ENCODE results near the gene LSM5.
"Not testable (repeated sequence)": the region's sequence is repeated elsewhere in the genome, so short reads cannot be mapped to it uniquely, and the experiment has no call there.

LSM5 gene

DNA sequence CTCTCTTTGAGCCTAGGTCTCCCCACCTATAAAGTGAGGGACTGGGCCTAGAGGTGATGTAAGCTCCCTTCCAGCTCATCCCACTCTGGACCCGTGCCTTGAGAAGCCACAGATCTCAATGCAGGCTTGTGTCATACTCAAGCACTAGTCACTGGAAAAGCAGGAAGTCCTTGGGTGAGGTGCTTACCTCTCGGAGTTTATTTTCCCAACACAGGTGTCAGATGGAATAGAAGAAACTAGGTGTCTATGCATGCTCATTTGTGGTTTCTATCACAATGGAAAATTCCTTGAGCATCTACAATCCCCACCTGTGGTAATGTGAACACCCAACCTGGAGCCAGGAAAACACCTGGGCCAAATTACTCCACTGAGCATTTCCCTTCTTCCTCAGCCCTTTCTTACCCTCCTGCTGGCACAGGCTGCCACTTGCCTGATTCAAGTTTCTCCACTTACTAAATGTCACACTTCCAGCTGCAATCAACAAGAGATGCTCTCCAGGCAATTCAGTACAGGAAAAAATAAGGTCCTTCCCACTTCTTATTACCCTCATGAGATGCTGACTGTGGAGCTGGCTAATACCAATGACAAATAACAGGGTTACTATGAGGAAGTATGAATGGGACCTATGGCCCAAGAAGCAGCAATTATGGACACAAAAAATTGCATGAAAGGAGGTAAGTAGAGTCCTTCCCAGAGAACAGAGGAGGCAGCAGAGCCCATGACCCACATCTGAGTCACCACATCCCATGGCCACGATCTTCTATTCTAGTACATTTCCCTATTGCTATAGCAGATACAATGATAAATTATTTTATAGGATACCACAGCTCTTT lies 13.1 kb downstream of the LSM5 start:
- H3K9me3 ChIP-seq (ENCODE audit: insufficient read depth, low read length) = no peaks in the 10 kb centered on the region
- TF ChIP-seq SUZ12 (IDR thresholded peaks at IDR 0.05; ENCODE audit: extremely low read depth, insufficient read depth, insufficient read length) (no peak), ZNF274 (IDR thresholded peaks at IDR 0.05; ENCODE audit: low read depth, low read length) (no peak), YY1 (IDR thresholded peaks at IDR 0.05; ENCODE audit: insufficient read depth, insufficient read length) (no peak)
- no peak overlapping the region for H3K4me3 ChIP-seq (ENCODE audit: insufficient read length, low read depth)
- H3K4me1 ChIP-seq (ENCODE audit: insufficient read depth, insufficient read length) = peaks cover 2% of the 10 kb centered on the region
- no peak for DNase-seq (ENCODE audit: low read depth, low spot score)
- no peaks in the 10 kb centered on the region for H3K27me3 ChIP-seq (ENCODE audit: insufficient read depth, insufficient read length)
- no peak overlapping the region for H3K9ac ChIP-seq (ENCODE audit: insufficient read length, low read depth)
- no peaks in the 10 kb centered on the region for H3K36me3 ChIP-seq (ENCODE audit: insufficient read depth, insufficient read length, low read length)

DNA sequence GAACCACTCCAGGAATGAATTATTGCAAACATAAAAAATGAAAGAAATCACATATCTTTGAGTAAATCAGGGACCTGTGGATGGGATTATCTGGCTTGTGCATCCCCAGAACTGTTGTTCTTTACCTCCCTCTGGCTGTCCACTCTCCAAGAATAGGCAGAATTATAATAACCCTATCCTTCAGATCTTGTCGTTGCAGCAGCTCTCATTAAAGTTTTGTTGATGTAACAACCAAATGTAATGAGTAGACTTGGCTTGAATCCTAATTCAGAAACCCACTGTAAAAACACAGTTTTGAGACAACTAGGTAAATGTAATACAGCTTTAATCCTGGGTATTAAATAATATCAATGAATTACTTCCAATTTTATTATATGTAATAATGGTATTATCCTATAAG lies 16.2 kb downstream of the LSM5 start:
- no peak overlapping the region for H3K9ac ChIP-seq (ENCODE audit: insufficient read length, low read depth)
- H3K27me3 ChIP-seq (ENCODE audit: insufficient read depth, insufficient read length) = no peaks in the 10 kb centered on the region
- 0 out of 2 replicates have a peak, but pooled peaks cover 7% of the 10 kb centered on the region for H3K9me3 ChIP-seq (ENCODE audit: insufficient read depth, low read length)
- H3K4me1 ChIP-seq (ENCODE audit: insufficient read depth, insufficient read length) = peaks cover 2% of the 10 kb centered on the region
- no peak for TF ChIP-seq ZNF274 (IDR thresholded peaks at IDR 0.05; ENCODE audit: low read depth, low read length)
- TF ChIP-seq SUZ12 (IDR thresholded peaks at IDR 0.05; ENCODE audit: extremely low read depth, insufficient read depth, insufficient read length) = no peak
- no peak for TF ChIP-seq YY1 (IDR thresholded peaks at IDR 0.05; ENCODE audit: insufficient read depth, insufficient read length)
- no peak for DNase-seq (ENCODE audit: low read depth, low spot score)
- H3K4me3 ChIP-seq (ENCODE audit: insufficient read length, low read depth) = no peak overlapping the region
- H3K36me3 ChIP-seq (ENCODE audit: insufficient read depth, insufficient read length, low read length) = no peaks in the 10 kb centered on the region

DNA sequence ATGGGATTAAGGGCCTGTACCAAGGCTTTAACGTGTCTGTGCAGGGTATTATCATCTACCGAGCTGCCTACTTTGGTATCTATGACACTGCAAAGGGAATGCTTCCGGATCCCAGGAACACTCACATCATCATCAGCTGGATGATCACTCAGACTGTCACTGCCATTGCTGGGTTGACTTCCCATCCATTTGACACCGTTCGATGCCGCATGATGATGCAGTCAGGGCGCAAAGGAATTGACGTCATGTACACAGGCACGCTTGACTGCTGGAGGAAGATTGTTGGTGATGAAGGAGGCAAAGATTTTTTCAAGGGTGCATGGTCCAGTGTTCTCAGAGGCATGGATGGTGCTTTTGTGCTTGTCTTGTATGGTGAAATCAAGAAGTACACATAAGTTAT lies 18.2 kb downstream of the LSM5 start:
- TF ChIP-seq ZNF274 (IDR thresholded peaks at IDR 0.05; ENCODE audit: low read depth, low read length) = no peak
- no peak for DNase-seq (ENCODE audit: low read depth, low spot score)

DNA sequence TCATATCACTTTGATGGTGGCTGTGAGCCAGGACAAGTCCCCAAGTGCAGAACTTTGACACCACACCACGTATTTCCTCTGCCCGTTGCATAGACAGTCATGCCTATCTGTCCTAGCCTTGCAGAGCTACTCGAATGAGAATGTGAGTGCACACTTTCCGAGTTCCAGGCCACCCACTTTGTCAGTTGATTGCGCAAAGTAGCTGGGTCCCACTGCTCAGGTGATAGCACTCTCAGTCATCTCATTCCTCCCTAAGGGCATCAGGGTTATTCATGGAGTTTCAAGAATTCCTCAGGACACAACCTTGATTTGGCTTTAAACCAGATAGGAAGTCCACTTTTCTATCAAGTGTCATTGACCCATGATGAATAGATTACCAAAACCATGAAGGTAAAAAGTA lies 19.3 kb downstream of the LSM5 start:
- no peak overlapping the region for H3K4me3 ChIP-seq (ENCODE audit: insufficient read length, low read depth)
- H3K9me3 ChIP-seq (ENCODE audit: insufficient read depth, low read length) = 0 out of 2 replicates have a peak, but pooled peaks cover 7% of the 10 kb centered on the region
- no peak overlapping the region for H3K9ac ChIP-seq (ENCODE audit: insufficient read length, low read depth)
- TF ChIP-seq ZNF274 (IDR thresholded peaks at IDR 0.05; ENCODE audit: low read depth, low read length) = no peak
- no peak for TF ChIP-seq SUZ12 (IDR thresholded peaks at IDR 0.05; ENCODE audit: extremely low read depth, insufficient read depth, insufficient read length)
- no peak for TF ChIP-seq YY1 (IDR thresholded peaks at IDR 0.05; ENCODE audit: insufficient read depth, insufficient read length)
- no peaks in the 10 kb centered on the region for H3K27me3 ChIP-seq (ENCODE audit: insufficient read depth, insufficient read length)
- no peak for DNase-seq (ENCODE audit: low read depth, low spot score)
- no peaks in the 10 kb centered on the region for H3K36me3 ChIP-seq (ENCODE audit: insufficient read depth, insufficient read length, low read length)
- no peaks in the 10 kb centered on the region for H3K4me1 ChIP-seq (ENCODE audit: insufficient read depth, insufficient read length)

More for the DNA sequence above, 18.2 kb downstream of the LSM5 start:
- Histone ChIP-seq H3K4me3 (ENCODE audit: insufficient read length, low read depth) (no peak overlapping the region), H3K9me3 (ENCODE audit: insufficient read depth, low read length) (0 out of 2 replicates have a peak, but pooled peaks cover 7% of the 10 kb centered on the region), H3K9ac (ENCODE audit: insufficient read length, low read depth) (no peak overlapping the region), H3K36me3 (ENCODE audit: insufficient read depth, insufficient read length, low read length) (no peaks in the 10 kb centered on the region), H3K27me3 (ENCODE audit: insufficient read depth, insufficient read length) (no peaks in the 10 kb centered on the region), H3K4me1 (ENCODE audit: insufficient read depth, insufficient read length) (no peaks in the 10 kb centered on the region)

DNA sequence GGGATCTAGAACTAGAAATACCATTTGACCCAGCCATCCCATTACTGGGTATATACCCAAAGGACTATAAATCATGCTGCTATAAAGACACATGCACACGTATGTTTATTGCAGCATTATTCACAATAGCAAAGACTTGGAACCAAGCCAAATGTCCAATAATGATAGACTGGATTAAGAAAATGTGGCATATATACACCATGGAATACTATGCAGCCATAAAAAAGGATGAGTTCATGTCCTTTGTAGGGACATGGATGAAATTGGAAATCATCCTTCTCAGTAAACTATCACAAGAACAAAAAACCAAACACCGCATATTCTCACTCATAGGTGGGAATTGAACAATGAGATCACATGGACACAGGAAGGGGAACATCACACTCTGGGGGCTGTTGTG lies 20.2 kb downstream of the LSM5 start:
- not testable (repeated sequence) for H3K4me3 ChIP-seq (ENCODE audit: insufficient read length, low read depth); H3K36me3 ChIP-seq (ENCODE audit: insufficient read depth, insufficient read length, low read length); DNase-seq (ENCODE audit: low read depth, low spot score); H3K27me3 ChIP-seq (ENCODE audit: insufficient read depth, insufficient read length); H3K4me1 ChIP-seq (ENCODE audit: insufficient read depth, insufficient read length); H3K9ac ChIP-seq (ENCODE audit: insufficient read length, low read depth); H3K9me3 ChIP-seq (ENCODE audit: insufficient read depth, low read length)

DNA sequence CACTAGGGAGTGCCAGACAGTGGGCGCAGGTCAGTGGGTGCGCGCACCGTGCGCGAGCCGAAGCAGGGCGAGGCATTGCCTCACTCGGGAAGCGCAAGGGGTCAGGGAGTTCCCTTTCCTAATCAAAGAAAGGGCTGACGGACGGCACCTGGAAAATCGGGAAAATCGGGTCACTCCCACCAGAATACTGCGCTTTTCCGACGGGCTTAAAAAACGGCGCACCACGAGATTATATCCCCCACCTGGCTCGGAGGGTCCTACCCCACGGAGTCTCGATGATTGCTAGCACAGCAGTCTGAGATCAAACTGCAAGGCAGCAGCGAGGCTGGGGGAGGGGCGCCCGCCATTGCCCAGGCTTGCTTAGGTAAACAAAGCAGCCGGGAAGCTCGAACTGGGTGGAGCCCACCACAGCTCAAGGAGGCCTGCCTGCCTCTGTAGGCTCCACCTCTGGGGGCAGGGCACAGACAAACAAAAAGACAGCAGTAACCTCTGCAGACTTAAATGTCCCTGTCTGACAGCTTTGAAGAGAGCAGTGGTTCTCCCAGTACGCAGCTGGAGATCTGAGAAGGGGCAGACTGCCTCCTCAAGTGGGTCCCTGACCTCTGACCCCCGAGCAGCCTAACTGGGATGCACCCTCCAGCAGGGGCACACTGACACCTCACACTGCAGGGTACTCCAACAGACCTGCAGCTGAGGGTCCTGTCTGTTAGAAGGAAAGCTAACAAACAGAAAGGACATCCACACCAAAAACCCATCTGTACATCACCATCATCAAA lies 25.4 kb downstream of the LSM5 start:
- DNase-seq (ENCODE audit: low read depth, low spot score); H3K36me3 ChIP-seq (ENCODE audit: insufficient read depth, insufficient read length, low read length); H3K9me3 ChIP-seq (ENCODE audit: insufficient read depth, low read length); H3K27me3 ChIP-seq (ENCODE audit: insufficient read depth, insufficient read length); H3K4me1 ChIP-seq (ENCODE audit: insufficient read depth, insufficient read length); H3K9ac ChIP-seq (ENCODE audit: insufficient read length, low read depth): not testable (repeated sequence)
- H3K4me3 ChIP-seq (ENCODE audit: insufficient read length, low read depth) = peak overlapping the region; percentile 36

DNA sequence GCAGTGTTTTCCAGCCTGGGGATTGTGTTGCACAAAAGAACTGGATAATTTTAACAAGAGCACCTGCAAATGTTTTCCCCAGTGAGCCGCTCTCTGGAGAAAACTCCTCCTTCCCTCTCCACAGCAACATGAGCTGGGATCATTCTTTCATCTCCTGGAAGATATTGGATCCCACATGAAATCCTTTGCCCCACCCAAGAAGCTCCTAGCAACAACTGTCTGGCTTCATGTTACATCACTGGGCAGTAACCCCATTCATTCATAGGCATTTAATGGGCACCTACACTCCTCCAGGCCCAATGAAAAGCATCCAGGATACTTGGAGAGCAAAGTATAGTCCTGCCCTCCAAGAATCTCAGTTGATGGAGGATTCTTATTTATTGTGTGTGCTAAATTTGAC lies 27.2 kb downstream of the LSM5 start:
- DNase-seq (ENCODE audit: low read depth, low spot score) = no peak
- peaks cover 3% of the 10 kb centered on the region; the same call in 1 of the 2 replicates for H3K9me3 ChIP-seq (ENCODE audit: insufficient read depth, low read length)
- peaks cover 7% of the 10 kb centered on the region for H3K36me3 ChIP-seq (ENCODE audit: insufficient read depth, insufficient read length, low read length)
- TF ChIP-seq ZNF274 (IDR thresholded peaks at IDR 0.05; ENCODE audit: low read depth, low read length) (no peak), SUZ12 (IDR thresholded peaks at IDR 0.05; ENCODE audit: extremely low read depth, insufficient read depth, insufficient read length) (no peak), YY1 (IDR thresholded peaks at IDR 0.05; ENCODE audit: insufficient read depth, insufficient read length) (no peak)
- no peak overlapping the region for H3K9ac ChIP-seq (ENCODE audit: insufficient read length, low read depth)
- H3K4me3 ChIP-seq (ENCODE audit: insufficient read length, low read depth) = no peak overlapping the region
- H3K4me1 ChIP-seq (ENCODE audit: insufficient read depth, insufficient read length) = peaks cover 3% of the 10 kb centered on the region
- H3K27me3 ChIP-seq (ENCODE audit: insufficient read depth, insufficient read length) = no peaks in the 10 kb centered on the region
